CD1c-positive myeloid dendritic cell (primary cell): ENCODE measurements around the gene TMC4.
"Not testable (repeated sequence)": the region's sequence is repeated elsewhere in the genome, so short reads cannot be mapped to it uniquely, and the experiment has no call there.

Experiments used
- DNase-seq: peaks from one replicate; pipeline ENCODE4 v3.0.0-alpha.2; 2016; ENCODE audit errors: extremely low spot score

The TMC4 gene

DNA sequence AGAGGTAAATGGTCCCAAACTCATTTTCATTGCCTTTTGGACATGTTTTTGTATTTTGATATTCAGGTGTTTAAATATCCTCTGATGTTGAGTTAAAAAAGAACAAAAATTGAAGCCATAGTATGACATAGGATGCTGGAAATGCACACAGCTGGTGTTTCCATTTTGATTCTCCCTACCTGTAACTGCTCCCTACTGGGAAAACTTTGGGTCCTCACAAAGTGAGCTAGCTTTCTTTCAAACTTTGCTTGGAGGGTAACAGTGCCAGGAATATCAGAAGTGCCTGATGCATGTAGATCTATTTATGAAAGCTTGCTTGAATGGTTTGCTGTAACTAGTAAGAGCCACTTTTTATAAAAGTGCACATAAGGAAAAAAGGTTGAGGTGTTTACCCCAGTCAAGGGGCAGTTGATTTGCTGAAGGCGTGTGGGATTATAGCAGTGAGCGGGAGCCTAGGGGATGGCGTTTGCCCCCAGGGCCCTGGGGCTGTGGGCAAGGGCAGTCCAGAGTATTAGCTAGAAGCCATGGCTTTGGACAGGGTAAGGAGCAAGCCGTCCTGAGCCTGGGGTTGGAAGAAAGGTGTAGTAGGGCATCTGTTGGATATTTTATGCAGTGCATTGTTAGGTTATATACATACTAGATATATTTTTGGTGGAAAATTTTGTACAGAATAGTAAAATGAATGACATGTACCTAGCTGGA lies 32.0 kb upstream of the TMC4 start:
- DNase-seq: no peak

DNA sequence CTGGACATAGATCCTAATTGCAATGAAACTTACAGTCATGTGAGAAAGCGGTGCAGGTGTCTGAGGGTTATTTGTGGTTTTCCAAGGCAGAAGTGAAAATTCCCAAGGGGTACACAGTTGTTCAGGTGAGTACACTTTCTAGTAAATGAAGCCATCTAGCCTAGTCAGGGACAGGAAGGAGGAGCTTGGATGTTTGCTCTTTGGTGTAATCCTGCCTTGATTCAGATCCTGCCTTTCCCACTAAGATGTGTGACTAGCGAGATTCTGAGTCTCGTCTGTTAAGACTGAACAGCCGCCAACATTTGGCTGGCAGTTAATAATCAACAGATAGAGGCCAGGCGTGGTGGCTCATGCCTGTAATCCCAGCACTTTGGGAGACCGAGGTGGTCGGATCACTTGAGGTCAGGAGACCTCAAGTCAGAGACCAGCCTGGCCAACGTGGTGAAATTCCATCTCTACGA lies 30.2 kb upstream of the TMC4 start:
- no peak for DNase-seq

DNA sequence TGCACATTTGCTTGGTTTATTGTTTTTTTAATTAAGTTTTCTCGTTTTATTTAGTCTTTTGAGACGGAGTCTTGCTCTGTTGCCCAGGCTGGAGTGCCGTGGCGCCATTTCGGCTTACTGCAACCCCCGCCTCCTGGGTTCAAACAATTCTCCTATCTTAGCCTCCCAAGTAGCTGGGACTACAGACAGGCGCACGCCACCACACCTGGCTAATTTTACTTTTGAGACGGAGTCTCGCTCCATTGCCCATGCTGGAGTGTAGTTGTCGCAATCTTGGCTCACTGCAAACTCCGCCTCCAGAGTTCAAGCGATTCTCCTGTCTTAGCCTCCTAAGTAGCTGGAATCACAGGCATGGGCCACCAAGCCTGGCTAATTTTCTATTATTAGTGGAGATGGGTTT lies 29.0 kb upstream of the TMC4 start:
- DNase-seq: no peak

GRCh38 chr19:54201172-54201701 lies 28.3 kb upstream of the TMC4 start:
- DNase-seq: no peak

DNA sequence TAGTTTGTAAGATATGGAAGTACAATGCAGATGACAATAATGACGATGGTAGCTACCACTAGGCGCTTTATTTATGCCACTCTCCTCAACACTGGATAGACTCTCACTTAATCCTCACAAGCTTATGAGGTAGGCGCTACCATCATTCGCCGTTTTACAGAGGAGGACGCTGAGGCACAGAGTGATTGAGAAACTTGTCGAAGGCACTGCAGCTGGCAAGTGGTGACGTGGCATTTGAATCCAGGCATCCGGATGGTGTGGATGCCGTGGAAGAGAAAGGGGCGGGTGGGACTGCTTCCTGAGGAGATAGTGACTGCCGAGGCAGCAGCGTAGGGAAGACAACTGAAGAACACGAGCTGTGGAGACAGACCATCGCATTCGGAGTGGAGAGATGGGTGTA lies 26.4 kb upstream of the TMC4 start:
- no peak for DNase-seq

GRCh38 chr19:54197121-54197520 lies 24.2 kb upstream of the TMC4 start:
- peak; percentile 55 for DNase-seq

DNA sequence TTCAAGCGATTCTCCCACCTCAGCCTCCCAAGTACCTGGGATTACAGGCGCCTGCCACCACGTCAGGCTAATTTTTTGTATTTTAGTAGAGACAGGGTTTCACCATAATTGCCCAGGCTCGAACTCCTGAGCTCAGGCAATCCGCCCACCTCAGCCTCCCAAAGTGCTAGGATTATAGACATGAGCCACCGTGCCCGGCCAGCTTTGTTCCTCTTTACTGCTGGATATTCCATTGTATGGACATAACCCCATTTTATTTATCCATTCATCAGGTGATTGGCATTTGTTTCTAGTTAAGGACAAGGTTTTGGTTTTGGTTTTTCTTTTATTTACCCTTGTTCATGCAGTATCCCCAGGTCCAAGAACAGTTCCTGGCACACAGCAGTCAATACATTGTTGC lies 23.6 kb upstream of the TMC4 start:
- no peak for DNase-seq

DNA sequence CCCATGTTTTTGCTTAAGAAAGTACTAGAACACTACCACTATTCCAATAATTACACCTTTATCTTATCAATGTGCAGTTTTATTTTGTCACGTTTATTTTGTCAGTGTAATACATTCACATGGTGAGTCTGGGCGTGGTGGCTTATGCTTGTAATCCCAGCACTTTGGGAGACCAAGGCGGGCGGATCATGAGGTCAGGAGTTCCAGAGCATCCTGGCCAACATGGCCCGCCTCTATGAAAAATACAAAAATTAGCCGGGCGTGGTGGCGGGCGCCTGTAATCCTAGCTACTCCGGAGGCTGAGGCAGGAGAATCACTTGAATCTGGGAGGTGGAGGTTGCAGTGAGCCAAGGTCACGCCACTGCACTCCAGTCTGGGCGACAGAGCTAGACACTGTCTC lies 21.5 kb upstream of the TMC4 start:
- DNase-seq: not testable (repeated sequence)

- no peak for DNase-seq
Measured at GRCh38 chr19:54193011-54193410, 20.1 kb upstream of the TMC4 start.

GRCh38 chr19:54191811-54192453 lies 19.0 kb upstream of the TMC4 start:
- no peak for DNase-seq

DNA sequence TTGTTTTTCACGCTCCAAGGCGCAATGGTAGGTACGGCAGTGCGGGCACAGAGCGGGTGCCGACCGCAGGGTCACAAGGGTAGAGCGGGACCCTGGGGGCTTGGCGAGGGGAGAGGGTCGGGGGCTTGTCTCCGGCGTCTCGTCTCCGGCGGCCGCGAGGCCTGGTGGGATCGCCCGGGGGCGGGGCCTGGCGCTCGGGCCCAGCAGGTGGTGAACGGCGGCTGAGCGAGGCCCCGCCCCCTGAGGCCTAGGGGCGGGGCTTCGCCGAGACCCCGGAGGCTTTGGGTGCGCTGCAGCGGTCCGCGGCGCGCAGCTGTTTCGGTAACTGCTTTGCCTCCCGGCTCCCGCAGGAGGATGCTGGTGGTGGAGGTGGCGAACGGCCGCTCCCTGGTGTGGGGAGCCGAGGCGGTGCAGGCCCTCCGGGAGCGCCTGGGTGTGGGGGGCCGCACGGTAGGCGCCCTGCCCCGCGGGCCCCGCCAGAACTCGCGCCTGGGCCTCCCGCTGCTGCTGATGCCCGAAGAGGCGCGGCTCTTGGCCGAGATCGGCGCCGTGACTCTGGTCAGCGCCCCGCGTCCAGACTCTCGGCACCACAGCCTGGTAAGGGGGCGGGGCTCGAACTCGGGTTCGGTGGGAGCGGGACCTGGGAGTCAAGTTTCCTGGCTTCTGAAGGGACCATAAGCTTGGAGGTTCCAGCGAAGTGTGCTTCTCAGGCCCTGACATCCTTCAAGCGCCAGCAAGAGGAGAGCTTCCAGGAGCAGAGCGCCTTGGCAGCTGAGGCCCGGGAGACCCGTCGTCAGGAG lies 18.3 kb upstream of the TMC4 start, which contains the start of gene TSEN34:
Gene TSEN34 (plus strand): TSS at position 298 of the 800 bp plus-strand sequence. CDS start 57 bp downstream, at position 355.
- DNase-seq: peak; percentile 93

DNA sequence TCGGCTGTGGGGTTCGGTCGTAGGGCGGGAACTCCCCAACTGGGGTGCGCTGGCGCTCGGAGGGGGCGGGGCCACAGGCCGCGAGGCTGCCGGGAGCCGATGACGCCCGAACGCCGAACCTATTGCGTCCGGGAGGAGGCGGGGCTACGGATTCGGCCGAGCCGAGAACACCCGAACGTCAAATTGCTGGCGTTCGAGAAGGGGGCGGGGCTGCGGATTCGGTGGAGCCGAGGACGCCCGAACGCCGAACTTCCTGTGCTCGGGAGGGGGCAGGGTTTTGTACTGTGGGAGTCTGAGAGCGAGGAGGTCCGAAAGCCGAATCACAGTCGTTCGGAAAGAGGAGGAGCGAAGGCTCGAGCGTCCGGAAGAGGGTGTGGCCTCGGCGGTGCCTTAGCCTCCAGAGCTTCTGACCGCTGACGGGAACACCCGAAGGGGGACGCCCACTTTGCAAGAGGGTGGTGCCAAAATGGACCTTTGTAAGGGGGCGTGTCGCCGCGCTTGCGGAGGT lies 17.6 kb upstream of the TMC4 start:
- DNase-seq: peak; percentile 100

DNA sequence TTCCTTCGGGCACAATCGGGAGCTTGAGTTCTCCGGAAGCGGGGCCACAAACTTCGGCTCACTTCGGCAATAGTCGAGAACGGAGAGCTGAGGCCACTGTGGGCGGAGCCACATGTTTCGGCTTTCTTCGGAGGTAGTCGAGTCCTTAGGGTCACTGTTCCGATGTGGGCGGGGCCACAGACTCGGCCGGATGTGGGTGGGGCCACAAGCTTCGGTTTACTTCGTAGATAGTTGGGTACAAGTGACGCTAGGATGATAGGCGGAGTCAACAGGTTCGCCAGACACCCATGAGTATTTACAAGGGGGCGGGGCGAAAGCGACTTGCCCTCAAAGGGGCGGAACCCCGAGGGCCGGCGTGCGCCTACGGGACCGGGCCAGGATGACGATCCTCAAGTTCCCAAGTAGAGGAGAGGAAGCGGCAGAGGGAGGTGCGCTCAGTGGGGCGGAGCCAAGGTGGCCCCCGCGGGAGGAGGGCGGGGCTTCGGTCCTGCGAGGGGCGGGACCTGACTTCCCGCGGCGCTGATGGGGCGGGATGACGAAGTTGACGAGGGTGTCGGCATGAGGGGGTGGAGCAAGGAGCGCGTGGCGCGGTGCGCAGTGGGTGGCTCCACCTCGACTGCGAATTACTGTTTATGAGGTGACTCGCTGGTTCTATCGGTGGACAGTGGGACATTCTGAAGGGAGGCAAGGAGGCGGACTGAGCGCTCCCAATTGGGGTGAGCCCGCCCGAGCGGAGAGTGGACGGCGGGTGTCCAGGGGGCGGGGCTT lies 17.0 kb upstream of the TMC4 start:
- peak; percentile 100 for DNase-seq

DNA sequence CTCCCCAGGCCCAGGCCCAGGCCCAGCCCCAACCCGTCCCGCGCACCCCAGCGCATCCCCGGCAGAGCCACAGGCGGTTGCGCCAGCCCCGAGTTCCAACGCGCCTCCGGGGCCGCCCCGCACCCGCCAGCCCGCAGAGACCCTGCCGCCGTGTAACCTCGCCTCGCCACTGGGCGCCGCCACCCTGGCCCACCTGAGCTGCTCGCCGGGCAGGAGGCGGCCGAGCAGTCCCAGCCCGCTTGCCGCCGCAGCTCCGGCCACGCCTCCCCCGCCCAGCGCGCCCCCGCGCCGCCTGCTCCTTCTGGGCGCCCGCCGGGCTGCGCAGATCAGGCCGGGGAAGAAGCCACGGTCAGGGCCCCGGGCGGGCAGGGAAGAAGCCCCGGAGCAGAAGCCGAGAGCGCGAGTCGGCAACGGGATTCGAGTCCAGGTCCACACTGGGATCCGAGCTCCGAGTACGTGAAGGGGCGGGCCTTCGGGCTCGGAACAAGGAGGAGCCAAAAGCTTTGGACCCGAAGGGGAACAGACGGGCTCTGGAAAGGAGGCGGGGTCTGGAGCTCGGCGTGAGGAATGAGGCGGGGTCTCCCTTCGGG lies 16.3 kb upstream of the TMC4 start, which contains the start of gene MBOAT7:
Gene MBOAT7 (minus strand): TSS at position 436 of the 590 bp plus-strand sequence. CDS start 1,072 bp downstream, outside the sequence.
- no peak for DNase-seq

- DNase-seq: peak; percentile 61
Measured at GRCh38 chr19:54188215-54188871, 15.4 kb upstream of the TMC4 start.

DNA sequence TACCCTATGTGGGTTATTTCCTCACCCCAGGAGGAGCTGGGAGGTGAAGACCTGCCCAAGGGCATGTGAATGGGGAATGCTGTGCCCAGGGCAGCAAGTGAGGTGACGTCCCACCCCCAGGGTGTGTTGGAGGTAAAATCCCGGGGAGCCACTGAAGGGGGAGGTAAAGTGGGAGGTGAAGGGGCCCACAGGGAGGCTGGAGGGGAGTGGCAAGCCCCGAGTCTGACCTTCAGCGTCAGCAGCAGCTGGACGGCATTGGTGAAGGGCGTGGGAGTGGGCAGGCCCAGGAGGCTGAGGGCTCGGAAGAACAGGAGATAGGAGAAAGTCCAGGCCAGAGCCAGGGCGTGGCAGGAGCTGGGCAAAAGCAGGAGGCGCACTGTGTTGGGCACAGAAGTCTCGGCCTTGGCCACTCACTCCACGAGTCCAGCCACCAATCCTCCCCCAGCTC lies 14.0 kb upstream of the TMC4 start:
- DNase-seq: no peak

DNA sequence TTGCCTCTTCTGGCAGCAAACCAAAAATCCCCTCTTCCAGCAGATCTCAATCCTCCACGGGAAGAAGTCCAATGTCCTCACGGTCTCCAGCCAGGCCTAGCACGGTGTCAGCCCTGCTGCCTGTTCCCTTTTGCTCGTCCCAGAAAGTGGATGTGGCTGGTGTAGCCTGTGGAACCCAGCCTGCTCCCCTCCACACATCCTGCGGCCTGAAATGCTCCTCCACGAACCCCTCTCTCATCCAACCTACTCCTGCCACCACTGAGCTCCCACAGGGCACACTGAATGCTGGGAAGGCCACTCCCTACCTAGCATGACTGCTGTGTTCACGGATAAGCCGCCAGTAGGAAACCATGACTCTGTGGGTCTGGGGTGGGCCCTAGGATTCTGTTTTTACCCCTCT lies 13.4 kb upstream of the TMC4 start:
- DNase-seq: no peak

- DNase-seq: no peak
Measured at GRCh38 chr19:54183431-54183830, 10.5 kb upstream of the TMC4 start.

GRCh38 chr19:54181894-54182293 lies 8.9 kb upstream of the TMC4 start:
- DNase-seq: not testable (repeated sequence)

GRCh38 chr19:54180691-54181091 lies 7.7 kb upstream of the TMC4 start:
- DNase-seq: no peak
